SK-N-SH (cell line): ENCODE data around the gene MBNL2. TPM values are rescaled to one million over a fixed set of nuclear protein-coding genes. Genes with fewer than 3 reads are reported as not detected.

ENCODE experiments used
- CTCF ChIA-PET: fragments of 300-600, 350-600 bp; formaldehyde crosslinking; extraction: SDS; loops from one replicate; lab custom pipeline; 2021; lab: Yijun Ruan, JAX
- POLR2A ChIA-PET: fragments of 350-600 bp; sonication (Branson Sonifier 250); formaldehyde crosslinking; extraction: SDS; loops from one replicate; lab custom pipeline; 2020; ENCODE audit warnings: antibody characterized with exemption, inconsistent platforms; lab: Yijun Ruan, JAX
- DNase-seq: peaks from one replicate; pipeline ENCODE4 v3.0.0; 2012
- H2AFZ ChIP-seq: fragments of 200-600 bp; sonication (generic); 2 replicates; pipeline ENCODE4 v1.8.1; 2016; ENCODE audit warnings: antibody characterized with exemption, mild to moderate bottlenecking, low read depth
- H3F3A ChIP-seq: fragments of 200-600 bp; sonication (generic); replicated peaks from 2 replicates; pipeline ENCODE3; 2016; ENCODE audit warnings: antibody characterized with exemption, mild to moderate bottlenecking; ENCODE audit not compliant: insufficient read depth
- H3K27ac ChIP-seq, 2 experiments: fragments of 200-500 bp in 1 of 2; fragments of 200-600 bp in 1 of 2; sonication (Bioruptor generic) in 1 of 2; sonication (generic), shearing (Covaris generic) in 1 of 2; 2 replicates each; pipeline versions ENCODE4 v1.5.1 to v1.6.1; 2014 to 2016; ENCODE audit warnings: low read depth in 2 of 2, inconsistent platforms in 1 of 2, low read length in 1 of 2, mild to moderate bottlenecking in 1 of 2, mixed read lengths in 1 of 2
- H3K27me3 ChIP-seq: fragments of 200-600 bp; sonication (generic), shearing (Covaris generic); 2 replicates; pipeline ENCODE4 v1.6.1; 2016; ENCODE audit warnings: mixed run types; ENCODE audit not compliant: insufficient read depth
- H3K36me3 ChIP-seq, 2 experiments: fragments of 200-500 bp in 1 of 2; fragments of 200-600 bp in 1 of 2; sonication (Bioruptor generic) in 1 of 2; sonication (generic) in 1 of 2; replicated peaks in 1 of 2; 2 replicates each; pipeline versions ENCODE3 to v1.5.1; 2014 to 2016; ENCODE audit warnings: low read length in 1 of 2, mild to moderate bottlenecking in 1 of 2; ENCODE audit not compliant: insufficient read depth in 2 of 2, control insufficient read depth in 1 of 2
- H3K4me1 ChIP-seq, 2 experiments: fragments of 200-500 bp in 1 of 2; fragments of 200-600 bp in 1 of 2; sonication (Bioruptor generic) in 1 of 2; sonication (generic), shearing (Covaris generic) in 1 of 2; 2 replicates each; pipeline versions ENCODE4 v1.5.1 to v1.6.1; 2014 to 2016; ENCODE audit warnings: low read depth in 1 of 2, low read length in 1 of 2, mixed run types in 1 of 2; ENCODE audit not compliant: insufficient read depth in 2 of 2, control insufficient read depth in 1 of 2
- H3K4me2 ChIP-seq: fragments of 200-600 bp; sonication (generic), shearing (Covaris generic); 2 replicates; pipeline ENCODE4 v1.6.1; 2017; ENCODE audit warnings: mixed run types
- H3K4me3 ChIP-seq, 2 experiments: fragments of 200-500 bp in 1 of 2; fragments of 200-600 bp in 1 of 2; sonication (Bioruptor generic) in 1 of 2; sonication (generic), shearing (Covaris generic) in 1 of 2; 2 replicates each; pipeline versions ENCODE4 v1.5.1 to v1.8.1; 2014 to 2016; ENCODE audit warnings: low read depth in 2 of 2, inconsistent platforms in 1 of 2, low read length in 1 of 2, mild to moderate bottlenecking in 1 of 2, mixed read lengths in 1 of 2, moderate library complexity in 1 of 2
- H3K79me2 ChIP-seq: fragments of 200-600 bp; sonication (generic); 2 replicates; pipeline ENCODE4 v1.8.1; 2017; ENCODE audit warnings: mild to moderate bottlenecking; ENCODE audit not compliant: insufficient read depth
- H3K9ac ChIP-seq: fragments of 200-600 bp; sonication (generic); 2 replicates; pipeline ENCODE4 v1.6.1; 2017; ENCODE audit warnings: mixed run types
- H3K9me2 ChIP-seq: fragments of 200-600 bp; sonication (generic); 2 replicates; pipeline ENCODE4 v1.6.1; 2017; ENCODE audit warnings: mixed run types
- H3K9me3 ChIP-seq: fragments of 200-600 bp; sonication (generic); 2 replicates; pipeline ENCODE4 v1.6.1; 2017; ENCODE audit warnings: mixed run types, mild to moderate bottlenecking, moderate library complexity
- H4K20me1 ChIP-seq: fragments of 200-600 bp; sonication (generic); 2 replicates; pipeline ENCODE4 v1.6.1; 2017; ENCODE audit warnings: mild to moderate bottlenecking, mixed run types; ENCODE audit not compliant: insufficient read depth
- CTCF ChIP-seq: fragments of 200-600 bp; sonication (generic); IDR thresholded peaks from 2 replicates; pipeline ENCODE4 v1.6.1; 2017; ENCODE audit warnings: antibody characterized with exemption, mild to moderate bottlenecking, moderate library complexity
- ELF1 ChIP-seq: IDR thresholded peaks from 2 replicates; pipeline ENCODE4 v1.4.0; 2012
- EZH2phosphoT487 ChIP-seq: fragments of 200-600 bp; sonication (generic); IDR thresholded peaks from 2 replicates; pipeline ENCODE4 v1.6.1; 2017; ENCODE audit warnings: low read depth, mixed run types, mild to moderate bottlenecking, antibody characterized with exemption, moderate library complexity, borderline replicate concordance
- FOXM1 ChIP-seq: IDR thresholded peaks from 2 replicates; pipeline ENCODE4 v1.4.0; 2012; ENCODE audit warnings: low read depth, mild to moderate bottlenecking
- POLR2AphosphoS5 ChIP-seq: IDR thresholded peaks from 2 replicates; pipeline ENCODE4 v1.6.1; 2012; ENCODE audit warnings: low read depth, low read length
- RCOR1 ChIP-seq: fragments of 150-350 bp; IDR thresholded peaks from 2 replicates; pipeline ENCODE4 v1.6.1; 2017; ENCODE audit warnings: antibody characterized with exemption, low read length
- TAF1 ChIP-seq: IDR thresholded peaks from 2 replicates; pipeline ENCODE4 v1.6.1; 2012; ENCODE audit warnings: low read depth, mild to moderate bottlenecking, low read length, moderate library complexity, borderline replicate concordance
- TCF12 ChIP-seq: IDR thresholded peaks from 2 replicates; pipeline ENCODE4 v1.4.0; 2012
- USF2 ChIP-seq: fragments of 150-350 bp; IDR thresholded peaks from 2 replicates; pipeline ENCODE4 v1.6.1; 2017; ENCODE audit warnings: antibody characterized with exemption, low read length, low read depth, borderline replicate concordance
- WGBS: methylation state at CpG from one replicate; pipeline ENCODE4 v1.1.6; 2017; ENCODE audit warnings: low lambda C conversion rate; 5-methylcytosine and 5-hydroxymethylcytosine counted together
- polyA plus RNA-seq, 3 experiments: library from polyadenylated mRNA; depleted of rRNA; stranded (reverse); fragments of >200 nt; gene quantifications; 2 replicates each; pipeline ENCODE4 v1.2.3, GENCODE V29; 2012

MBNL2 gene
- polyA plus RNA-seq, 1 of the 3 experiments (the other 2 are of a cell fraction), result 24.5 TPM

- Histone ChIP-seq H3F3A (peaks cover 15% of the 10 kb centered on the region), H4K20me1 (no peaks in the 10 kb centered on the region; the same call in 1 of the 2 replicates), H3K9ac (peak overlapping the region; percentile 98), H3K27me3 (no peaks in the 10 kb centered on the region), H3K36me3 (peaks cover 6 to 11% of the 10 kb centered on the region in 2 experiments), H3K9me2 (no peaks in the 10 kb centered on the region), H3K79me2 (peaks cover 50% of the 10 kb centered on the region), H3K27ac (peak overlapping the region; percentile 95 to 97), H3K4me2 (peak overlapping the region; percentile 81), H3K9me3 (no peaks in the 10 kb centered on the region), H3K4me3 (peak overlapping the region; percentile 75 to 77), H3K4me1 (peaks cover 8 to 21% of the 10 kb centered on the region in 2 experiments), H2AFZ (peak overlapping the region; percentile 59)
- POLR2A ChIA-PET, result interaction anchor here (0.6 to 1.3 kb wide), 4 partner anchors 112 to 213 kb away, joined by 4 to 8 read pairs (median 6); partner anchors contain the start of gene RAP2A
- CTCF ChIA-PET, result interaction anchor here (0.8 to 8.6 kb wide), 10 partner anchors 9 to 138 kb away, joined by 3 to 80 read pairs (median 4); no protein-coding TSS in a partner anchor
- WGBS, result 10% methylated on average over 6 of the region's 6 CpGs
- TF ChIP-seq USF2, result no peak
- no peak for TF ChIP-seq EZH2phosphoT487
- no peak for TF ChIP-seq TCF12
- TF ChIP-seq FOXM1, result no peak
- no peak for TF ChIP-seq RCOR1
- no peak for TF ChIP-seq CTCF
- no peak for TF ChIP-seq ELF1
- no peak for DNase-seq
Measured at GRCh38 chr13:97221466-97221865, 667 bp upstream of the MBNL2 start.

GRCh38 chr13:97223037-97223710, 1.0 kb downstream of the MBNL2 start:
- Histone ChIP-seq H3F3A (peaks cover 19% of the 10 kb centered on the region), H3K9me2 (no peaks in the 10 kb centered on the region), H3K27ac (peak overlapping the region; percentile 95 to 97), H4K20me1 (peaks cover 5% of the 10 kb centered on the region; the same call in 1 of the 2 replicates), H3K36me3 (peaks cover 8 to 11% of the 10 kb centered on the region in 2 experiments), H3K27me3 (no peaks in the 10 kb centered on the region), H2AFZ (no peak overlapping the region), H3K9ac (peak overlapping the region; percentile 98), H3K4me1 (peaks cover 19 to 32% of the 10 kb centered on the region in 2 experiments), H3K79me2 (peaks cover 67% of the 10 kb centered on the region), H3K9me3 (no peaks in the 10 kb centered on the region), H3K4me3 (peak overlapping the region; percentile 75 to 77), H3K4me2 (peak overlapping the region; percentile 81)
- 3% methylated on average over 6 of the region's 6 CpGs for WGBS
- ChIA-PET POLR2A (interaction anchor here (1.6 kb wide), 1 partner anchor 78 kb away, joined by 3 read pairs; no protein-coding TSS in a partner anchor), CTCF (interaction anchor here (0.8 to 8.6 kb wide), 12 partner anchors 10 to 136 kb away, joined by 3 to 80 read pairs (median 5); no protein-coding TSS in a partner anchor)
- TF ChIP-seq TAF1, result no peak
- 0 out of 2 replicates have a peak, but pooled peaks have one; percentile 1 for TF ChIP-seq POLR2AphosphoS5
- no peak for DNase-seq
